ENCODE results near the gene GPR78.

GPR78 gene

DNA sequence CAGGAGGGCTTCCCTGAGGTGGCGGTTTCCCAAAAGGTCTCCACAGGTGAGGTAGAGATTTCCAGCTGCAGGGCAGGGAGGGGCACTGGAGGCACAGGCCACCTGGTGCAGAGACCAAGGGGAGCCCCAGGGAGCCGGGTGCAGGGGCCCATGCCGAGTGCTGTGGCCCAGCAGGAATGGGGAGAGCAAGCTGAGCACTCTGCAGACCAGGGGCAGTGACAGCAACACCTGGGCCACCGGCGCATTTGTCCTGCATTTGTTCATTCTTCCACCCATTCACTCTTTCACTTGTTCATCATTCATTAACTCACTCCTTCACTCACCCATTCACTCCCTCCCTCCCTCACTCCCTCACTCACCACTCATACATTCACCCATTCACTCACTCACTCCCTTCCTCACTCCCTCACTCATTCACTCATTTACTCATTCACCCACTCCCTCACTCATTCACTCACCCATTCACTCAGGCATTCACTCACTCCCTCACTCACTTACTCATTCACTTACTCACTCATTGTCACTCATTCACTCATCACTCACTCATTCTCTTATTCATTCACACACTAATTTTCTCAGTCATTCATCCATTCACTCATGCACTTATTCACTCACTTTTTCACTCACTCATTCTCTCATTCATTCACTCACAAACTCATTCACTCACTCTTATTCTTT is 28.7 kb downstream of the GPR78 start:
- ATAC-seq (replicated peaks) (no peak), DNase-seq (no peak)
- Mint-ChIP-seq H3K4me3 (no peak overlapping the region), H3K27ac (no peak overlapping the region), H3K36me3 (ENCODE audit: insufficient read depth) (no peaks in the 10 kb centered on the region), H3K27me3 (peaks cover 0 to 5% of the 10 kb centered on the region in 2 donors), H3K9me3 (no peaks in the 10 kb centered on the region), H3K4me1 (ENCODE audit: low read depth in 2 of 2) (no peaks in the 10 kb centered on the region)

DNA sequence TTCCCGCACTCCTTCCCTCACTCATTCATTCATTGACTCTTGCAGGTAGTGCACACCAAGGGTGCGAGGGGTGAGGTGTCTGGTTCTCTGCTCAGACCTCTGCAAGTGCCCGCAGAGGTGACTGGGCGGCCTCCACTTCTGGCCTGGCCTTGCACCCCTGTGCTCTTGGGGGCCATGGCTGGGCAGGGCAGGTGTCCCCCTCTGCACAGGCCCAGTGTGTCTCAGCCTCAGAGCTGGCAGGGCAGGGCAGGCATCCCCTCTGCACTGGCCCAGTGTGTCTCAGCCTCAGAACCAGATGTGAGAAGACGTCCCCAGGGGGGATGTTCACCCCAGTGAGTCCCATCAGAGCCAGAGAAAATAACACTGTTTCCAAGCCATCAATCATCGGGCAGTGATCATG is 29.2 kb downstream of the GPR78 start:
- no peak overlapping the region for H3K27ac Mint-ChIP-seq
- H3K9me3 Mint-ChIP-seq: no peaks in the 10 kb centered on the region
- ATAC-seq (replicated peaks) (no peak), DNase-seq (no peak)
- peaks cover 0 to under 1% of the 10 kb centered on the region in 2 donors for H3K4me1 Mint-ChIP-seq (ENCODE audit: low read depth in 2 of 2)
- H3K36me3 Mint-ChIP-seq (ENCODE audit: insufficient read depth): no peaks in the 10 kb centered on the region
- H3K27me3 Mint-ChIP-seq: peaks cover 3 to 5% of the 10 kb centered on the region in 2 donors
- no peak overlapping the region for H3K4me3 Mint-ChIP-seq

DNA sequence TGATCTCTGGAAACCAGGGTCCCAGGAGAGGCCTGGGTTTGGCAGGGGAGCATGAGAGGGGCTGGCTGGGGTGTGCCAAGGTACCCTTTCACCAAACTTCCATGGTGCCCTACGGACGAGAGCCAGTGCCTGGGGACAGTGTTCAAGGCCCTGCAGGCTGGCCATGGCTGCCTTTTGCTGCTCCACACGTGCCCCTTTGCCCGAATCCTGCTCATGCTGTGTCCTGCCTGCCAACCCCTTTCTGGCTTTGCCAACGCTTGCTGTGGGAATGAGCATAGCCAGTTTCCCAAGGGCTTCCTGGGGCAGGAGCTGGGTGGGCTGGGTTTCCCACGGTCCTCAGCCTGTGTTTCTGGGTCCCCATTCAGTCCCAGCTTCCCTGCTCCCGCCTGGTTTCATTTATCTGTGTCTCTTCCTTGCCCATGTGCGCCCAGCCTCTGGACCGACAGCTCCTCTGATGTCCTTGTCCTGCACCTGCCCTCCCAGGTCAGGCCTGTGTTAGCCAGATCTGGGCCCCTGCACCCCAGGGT is 29.7 kb downstream of the GPR78 start:
- H3K36me3 Mint-ChIP-seq (ENCODE audit: insufficient read depth): no peaks in the 10 kb centered on the region
- H3K27me3 Mint-ChIP-seq: peaks cover 5 to 7% of the 10 kb centered on the region in 2 donors
- DNase-seq (no peak), ATAC-seq (replicated peaks) (no peak)
- H3K9me3 Mint-ChIP-seq: no peaks in the 10 kb centered on the region
- H3K4me3 Mint-ChIP-seq: no peak overlapping the region
- H3K4me1 Mint-ChIP-seq (ENCODE audit: low read depth in 2 of 2): peaks cover 0 to 5% of the 10 kb centered on the region in 2 donors
- H3K27ac Mint-ChIP-seq: no peak overlapping the region

DNA sequence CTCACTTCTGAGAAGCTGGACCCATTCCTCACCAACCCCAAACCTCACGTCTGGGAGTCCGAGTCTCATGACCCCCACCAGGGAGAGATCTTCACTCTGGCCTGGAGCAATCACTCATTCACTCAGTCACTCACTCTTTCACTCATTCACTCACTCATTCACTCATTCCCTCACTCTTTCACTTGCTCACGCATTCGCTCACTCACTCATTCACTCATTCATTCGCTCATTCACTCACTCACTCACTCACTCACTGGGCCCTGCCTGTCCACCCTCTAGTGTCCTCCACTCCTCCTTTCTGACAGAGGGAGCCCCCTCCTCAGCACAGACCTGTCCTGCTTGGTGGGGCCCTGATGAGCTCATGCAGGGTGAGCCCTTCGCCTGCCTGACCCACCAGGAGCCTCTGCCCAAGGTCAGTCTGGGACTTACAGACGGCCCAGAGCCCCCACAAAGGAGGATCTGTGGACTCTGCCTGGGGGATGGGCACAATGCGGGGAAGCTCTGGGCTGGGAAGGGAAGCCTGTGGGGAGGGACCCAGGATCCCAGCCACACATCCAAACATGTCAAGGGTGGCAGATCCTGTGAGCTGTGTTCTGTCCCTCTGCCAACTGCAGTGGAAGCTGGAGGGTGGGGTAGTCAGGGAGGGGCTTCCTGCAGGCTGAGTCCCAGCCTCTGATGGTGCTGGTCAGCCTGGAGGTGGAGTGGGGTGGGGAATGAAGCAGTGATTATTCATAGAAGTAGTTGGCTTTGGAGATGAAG is 30.8 kb downstream of the GPR78 start:
- Mint-ChIP-seq H3K27me3 (peaks cover 8 to 10% of the 10 kb centered on the region in 2 donors), H3K36me3 (ENCODE audit: insufficient read depth) (no peaks in the 10 kb centered on the region), H3K4me1 (ENCODE audit: low read depth in 2 of 2) (peaks cover 0 to 6% of the 10 kb centered on the region in 2 donors), H3K27ac (no peak overlapping the region), H3K9me3 (no peaks in the 10 kb centered on the region), H3K4me3 (no peak overlapping the region)
- no peak for DNase-seq
- ATAC-seq (replicated peaks): no peak

DNA sequence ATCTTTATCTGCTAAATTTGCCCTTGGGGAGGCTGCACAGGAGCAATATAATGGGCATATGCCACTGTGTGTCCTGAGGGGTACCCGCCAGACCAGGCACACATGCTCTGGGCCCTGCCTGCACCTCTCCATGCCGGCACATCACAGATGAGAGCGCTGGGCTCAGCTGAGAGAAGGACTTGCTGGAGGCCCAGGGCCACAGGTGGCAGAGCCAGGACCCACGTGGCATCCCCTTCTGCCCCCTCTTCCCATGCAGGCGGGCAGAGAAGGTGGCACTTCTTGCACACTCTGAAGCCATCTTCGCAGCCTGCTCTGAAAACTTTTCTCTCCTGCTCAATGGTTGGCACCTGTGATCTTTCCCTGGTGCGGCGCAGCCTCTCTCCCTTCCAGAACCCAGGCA is 32.5 kb downstream of the GPR78 start:
- no peak for DNase-seq
- Mint-ChIP-seq H3K4me3 (no peak overlapping the region), H3K36me3 (ENCODE audit: insufficient read depth) (no peaks in the 10 kb centered on the region), H3K9me3 (no peaks in the 10 kb centered on the region), H3K4me1 (ENCODE audit: low read depth in 2 of 2) (peaks cover 0 to 6% of the 10 kb centered on the region in 2 donors), H3K27me3 (peaks cover 8 to 13% of the 10 kb centered on the region in 2 donors), H3K27ac (no peak overlapping the region)
- no peak for ATAC-seq (replicated peaks)

GRCh38 chr4:8613421-8614364 is 33.5 kb downstream of the GPR78 start:
- Mint-ChIP-seq H3K4me1 (ENCODE audit: low read depth in 2 of 2) (peaks cover 0 to 6% of the 10 kb centered on the region in 2 donors), H3K27me3 (peaks cover 8 to 13% of the 10 kb centered on the region in 2 donors), H3K27ac (no peak overlapping the region), H3K4me3 (no peak overlapping the region), H3K36me3 (ENCODE audit: insufficient read depth) (peaks cover 2% of the 10 kb centered on the region), H3K9me3 (no peaks in the 10 kb centered on the region)
- no peak for DNase-seq
- ATAC-seq (replicated peaks): no peak

DNA sequence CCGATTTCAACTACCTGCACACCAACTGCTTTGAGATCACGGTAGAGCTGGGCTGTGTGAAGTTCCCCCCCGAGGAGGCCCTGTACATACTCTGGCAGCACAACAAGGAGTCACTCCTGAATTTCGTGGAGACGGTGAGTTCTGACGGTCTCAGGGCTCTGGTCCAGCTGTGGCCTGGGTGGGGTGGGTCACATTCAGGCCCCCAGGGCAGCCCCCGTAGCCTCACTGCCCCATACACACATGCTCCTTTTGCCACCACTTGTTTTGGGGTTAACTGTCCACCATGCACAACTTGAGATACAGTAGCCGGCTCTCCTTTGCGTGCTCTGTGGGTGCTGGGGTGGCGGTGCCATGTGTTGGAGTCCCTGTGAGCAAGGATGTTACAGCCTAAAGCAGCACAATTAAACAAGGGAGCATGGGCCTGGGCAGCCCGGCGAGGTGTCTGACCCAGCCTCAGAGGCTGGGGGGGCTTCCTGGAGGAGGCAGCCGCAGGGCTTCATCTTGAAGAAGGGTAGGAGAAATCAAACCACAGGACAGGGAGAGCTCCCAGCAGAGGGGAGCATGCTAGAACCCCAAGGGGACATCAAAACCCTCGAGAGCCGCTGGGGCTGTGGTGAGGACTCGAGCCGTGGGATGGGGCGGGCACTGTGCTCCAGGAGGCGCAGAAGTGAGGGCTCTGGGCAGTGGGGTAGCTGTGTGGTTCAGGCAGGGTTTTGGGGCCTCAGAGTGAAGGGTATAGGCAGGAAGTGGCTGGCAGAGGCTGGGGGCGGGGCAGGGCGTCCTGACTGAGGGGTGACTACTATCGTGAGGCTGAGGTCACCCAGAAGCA is 34.4 kb downstream of the GPR78 start:
- Mint-ChIP-seq H3K36me3 (ENCODE audit: insufficient read depth) (peaks cover 3% of the 10 kb centered on the region), H3K4me1 (ENCODE audit: low read depth in 2 of 2) (peaks cover 0 to 6% of the 10 kb centered on the region in 2 donors), H3K4me3 (no peak overlapping the region), H3K27me3 (peaks cover 8 to 13% of the 10 kb centered on the region in 2 donors), H3K27ac (peak overlapping the region in 1 of 2 donors; percentile 26), H3K9me3 (no peaks in the 10 kb centered on the region)
- no peak for ATAC-seq (replicated peaks)
- no peak for DNase-seq

DNA sequence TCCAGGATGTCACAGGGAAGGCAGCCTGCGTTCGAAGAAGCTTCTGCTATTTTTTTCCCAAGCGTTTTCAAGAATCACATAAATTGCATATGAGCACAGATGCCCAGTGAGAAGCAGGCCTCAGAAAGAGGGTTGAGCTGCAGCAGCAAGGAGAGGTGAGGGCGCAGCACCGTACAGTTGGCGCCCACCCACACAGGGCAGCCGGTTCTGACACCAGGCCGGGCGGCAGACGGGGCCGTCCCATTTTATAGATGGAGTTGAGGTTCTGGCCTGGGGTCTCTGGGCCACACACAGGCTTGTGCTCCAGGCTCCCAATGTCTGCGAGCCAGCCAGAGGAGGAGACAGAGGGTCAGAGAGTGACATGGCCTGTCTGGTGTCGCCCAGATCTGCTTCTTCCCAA is 35.2 kb downstream of the GPR78 start:
- peaks cover 3% of the 10 kb centered on the region for H3K36me3 Mint-ChIP-seq (ENCODE audit: insufficient read depth)
- H3K9me3 Mint-ChIP-seq: no peaks in the 10 kb centered on the region
- no peak overlapping the region for H3K4me3 Mint-ChIP-seq
- peak overlapping the region in 1 of 2 donors; percentile 23 for H3K27ac Mint-ChIP-seq
- H3K4me1 Mint-ChIP-seq (ENCODE audit: low read depth in 2 of 2): peaks cover 0 to 6% of the 10 kb centered on the region in 2 donors
- ATAC-seq (replicated peaks): no peak
- H3K27me3 Mint-ChIP-seq: peaks cover 8 to 13% of the 10 kb centered on the region in 2 donors
- DNase-seq: no peak

DNA sequence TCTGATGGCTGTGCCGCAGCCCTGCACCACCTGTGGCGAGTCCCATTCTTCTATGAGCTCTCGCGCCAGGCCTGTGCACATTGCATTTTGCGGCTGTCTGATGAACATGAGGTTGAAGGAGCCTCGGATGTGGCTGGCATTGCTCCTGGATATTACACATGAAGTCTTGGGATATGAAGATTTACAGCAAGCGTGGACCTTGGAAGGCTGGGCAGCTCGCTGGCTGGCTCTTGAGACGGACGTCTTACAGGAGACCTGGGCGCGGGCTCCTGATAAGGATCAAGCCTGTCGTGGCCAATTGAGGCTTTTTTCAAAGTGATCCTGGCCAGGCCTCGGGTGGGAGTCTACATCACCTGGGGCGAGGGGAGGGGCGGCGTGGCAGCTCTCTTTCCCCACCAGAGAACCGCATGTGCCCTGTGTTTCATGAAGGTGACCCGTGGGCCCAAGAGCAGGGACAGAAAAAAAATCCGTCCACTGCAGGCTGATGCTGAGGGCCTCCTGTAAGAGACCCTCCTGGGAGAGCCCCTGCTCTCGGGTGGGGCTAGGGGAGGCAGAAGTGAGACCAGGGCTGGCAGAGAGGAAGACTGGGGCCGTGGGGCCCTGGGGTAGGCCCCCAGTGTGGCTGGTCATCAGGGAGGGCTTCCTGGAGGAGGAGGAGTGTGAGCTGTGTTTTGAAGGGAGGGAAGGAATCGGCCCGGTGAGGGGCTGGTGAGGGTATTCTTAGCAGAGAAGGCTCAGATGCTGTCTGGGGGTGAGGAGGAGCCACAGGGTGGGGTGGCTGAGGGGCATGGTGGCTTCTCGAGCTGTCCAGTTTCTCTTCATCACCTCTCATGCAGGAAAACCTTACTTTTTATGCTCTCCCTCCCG is 36.0 kb downstream of the GPR78 start:
- H3K4me1 Mint-ChIP-seq (ENCODE audit: low read depth in 2 of 2): peaks cover 0 to 6% of the 10 kb centered on the region in 2 donors
- DNase-seq (no peak), ATAC-seq (replicated peaks) (no peak)
- H3K27me3 Mint-ChIP-seq: peaks cover 8 to 13% of the 10 kb centered on the region in 2 donors
- H3K36me3 Mint-ChIP-seq (ENCODE audit: insufficient read depth): peaks cover 3% of the 10 kb centered on the region
- H3K9me3 Mint-ChIP-seq: no peaks in the 10 kb centered on the region
- H3K27ac Mint-ChIP-seq: no peak overlapping the region
- no peak overlapping the region for H3K4me3 Mint-ChIP-seq

DNA sequence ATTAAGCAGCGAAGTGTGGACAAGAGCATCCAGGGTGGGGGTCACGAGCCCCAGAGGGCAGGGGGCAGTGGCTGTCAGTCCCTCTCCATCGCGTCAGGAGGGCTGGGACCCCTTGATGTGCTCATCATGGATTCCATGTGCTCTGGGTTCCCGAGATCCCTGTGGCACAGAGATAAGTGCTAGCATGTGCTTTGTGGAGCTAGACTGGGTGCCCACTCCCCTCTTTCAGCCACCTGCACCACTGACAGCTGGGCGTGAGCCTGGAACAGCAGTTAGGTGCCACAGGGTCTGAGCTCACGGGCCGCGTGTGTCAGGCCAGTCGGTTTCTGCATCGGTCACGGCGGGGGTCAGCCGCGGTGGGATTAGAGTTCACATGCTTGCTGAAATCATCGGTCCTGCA is 36.6 kb downstream of the GPR78 start:
- Mint-ChIP-seq H3K27me3 (peaks cover 8 to 10% of the 10 kb centered on the region in 2 donors), H3K4me1 (ENCODE audit: low read depth in 2 of 2) (peaks cover 0 to 6% of the 10 kb centered on the region in 2 donors), H3K27ac (no peak overlapping the region), H3K36me3 (ENCODE audit: insufficient read depth) (peaks cover 3% of the 10 kb centered on the region), H3K9me3 (no peaks in the 10 kb centered on the region), H3K4me3 (no peak overlapping the region)
- DNase-seq (no peak), ATAC-seq (replicated peaks) (no peak)

- H3K4me3 Mint-ChIP-seq: no peak overlapping the region
Measured at GRCh38 chr4:8617486-8618040, 37.4 kb downstream of the GPR78 start.

More at GRCh38 chr4:8617486-8618040, 37.4 kb downstream of the GPR78 start:
- Mint-ChIP-seq H3K9me3 (no peaks in the 10 kb centered on the region), H3K27ac (no peak overlapping the region), H3K36me3 (ENCODE audit: insufficient read depth) (peaks cover 3% of the 10 kb centered on the region), H3K4me1 (ENCODE audit: low read depth in 2 of 2) (peaks cover 0 to 6% of the 10 kb centered on the region in 2 donors), H3K27me3 (peaks cover 8% of the 10 kb centered on the region in 2 donors)
- DNase-seq: no peak
- ATAC-seq (replicated peaks): no peak
